Measurements from ENCODE around the gene GID8.
"Not testable (repeated sequence)": the region's sequence is repeated elsewhere in the genome, so short reads cannot be mapped to it uniquely, and the experiment has no call there.

Gene GID8

GRCh38 chr20:62959998-62960436 lies 22.1 kb downstream of the GID8 start:
- DNase-seq = no peak

- not testable (repeated sequence) for DNase-seq
These were observed 22.7 kb downstream of the GID8 start for GRCh38 chr20:62960446-62961309.

GRCh38 chr20:62961310-62961783 lies 23.4 kb downstream of the GID8 start:
- no peak for DNase-seq

- DNase-seq = no peak
These were observed 23.9 kb downstream of the GID8 start for GRCh38 chr20:62961799-62962198.

GRCh38 chr20:62962221-62962879 lies 24.4 kb downstream of the GID8 start:
- DNase-seq = no peak

- no peak for DNase-seq
These were observed 25.1 kb downstream of the GID8 start for GRCh38 chr20:62962891-62963613.

GRCh38 chr20:62963614-62964397 lies 25.9 kb downstream of the GID8 start:
- no peak for DNase-seq

- DNase-seq = no peak
These were observed 26.8 kb downstream of the GID8 start for GRCh38 chr20:62964700-62965099.

- no peak for DNase-seq
These were observed 27.4 kb downstream of the GID8 start for GRCh38 chr20:62965363-62965771.

GRCh38 chr20:62966212-62967148 lies 28.5 kb downstream of the GID8 start:
- DNase-seq = no peak

- DNase-seq = no peak
These were observed 29.2 kb downstream of the GID8 start for GRCh38 chr20:62967149-62967501.

GRCh38 chr20:62967628-62968351 lies 29.8 kb downstream of the GID8 start:
- DNase-seq = no peak

- no peak for DNase-seq
These were observed 30.6 kb downstream of the GID8 start for GRCh38 chr20:62968378-62969178.

- no peak for DNase-seq
These were observed 31.3 kb downstream of the GID8 start for GRCh38 chr20:62969179-62969760.

GRCh38 chr20:62969939-62970306 lies 32.0 kb downstream of the GID8 start:
- no peak for DNase-seq

GRCh38 chr20:62970307-62971210 lies 32.6 kb downstream of the GID8 start:
- no peak for DNase-seq

- no peak for DNase-seq
These were observed 33.4 kb downstream of the GID8 start for GRCh38 chr20:62971211-62971949.
